ENCODE measurements around the gene SPATA17.

GRCh38 chr1:217881131-217881543, 250.0 kb downstream of the SPATA17 start:
- TF ChIP-seq CTCF (optimal IDR thresholded peaks at IDR 0.05 in 1 of 3, IDR thresholded peaks at IDR 0.05 in 1 of 3, conservative IDR thresholded peaks at IDR 0.05 in 1 of 3; ENCODE audit: extremely low read depth in 1 of 3, insufficient read depth in 2 of 3, low read length in 3 of 3) (no peak), EZH2 (IDR thresholded peaks at IDR 0.05; ENCODE audit: low read length) (no peak)
